Activated CD8-positive, alpha-beta memory T cell treated with anti-CD3 and anti-CD28 coated beads for 36 hours (primary cell): ENCODE results near the gene CREBBP. TPM values are rescaled to one million over a fixed set of nuclear protein-coding genes. Genes with fewer than 3 reads are reported as not detected.

Experiments
- CTCF ChIA-PET: fragments of 350-600 bp; sonication (Branson Sonifier 250); formaldehyde crosslinking; loops from one replicate; lab custom pipeline; 2021; ENCODE audit warnings: antibody characterized with exemption; lab: Charles Lee
- POLR2A ChIA-PET: fragments of 350-600 bp; sonication (Branson Sonifier 250); formaldehyde crosslinking; loops from one replicate; lab custom pipeline; 2021; ENCODE audit warnings: antibody characterized with exemption; lab: Charles Lee
- total RNA-seq, 2 experiments: library from RNA; stranded (reverse); gene quantifications; one replicate each; pipeline ENCODE4 v1.2.3, GENCODE V29; 2021

The CREBBP gene
- total RNA-seq, 2 experiments from 2014 or later, result 31.6 to 31.9 TPM

- CTCF ChIA-PET, result interaction anchor here (0.8 kb wide), 1 partner anchor 56 kb away, joined by 5 read pairs; no protein-coding TSS in a partner anchor
Measured at GRCh38 chr16:3836641-3837040, 43.9 kb downstream of the CREBBP start.

GRCh38 chr16:3835089-3835602, 45.4 kb downstream of the CREBBP start:
- ChIA-PET CTCF (no interaction called here), POLR2A (no interaction called here)

More at GRCh38 chr16:3836641-3837040, 43.9 kb downstream of the CREBBP start:
- POLR2A ChIA-PET, result no interaction called here

GRCh38 chr16:3832668-3833067, 47.8 kb downstream of the CREBBP start:
- ChIA-PET POLR2A (no interaction called here), CTCF (interaction anchor here (0.6 kb wide), 1 partner anchor 483 kb away, joined by 5 read pairs; no protein-coding TSS in a partner anchor)

- POLR2A ChIA-PET, result no interaction called here
- CTCF ChIA-PET, result no interaction called here
Measured at GRCh38 chr16:3830625-3831254, 49.8 kb downstream of the CREBBP start.

GRCh38 chr16:3829631-3830536, 50.6 kb downstream of the CREBBP start:
- POLR2A ChIA-PET, result no interaction called here
- CTCF ChIA-PET, result no interaction called here

GRCh38 chr16:3825940-3826339, 54.6 kb downstream of the CREBBP start:
- POLR2A ChIA-PET, result no interaction called here

GRCh38 chr16:3825103-3825502, 55.4 kb downstream of the CREBBP start:
- POLR2A ChIA-PET, result no interaction called here
- CTCF ChIA-PET, result no interaction called here

More at GRCh38 chr16:3825940-3826339, 54.6 kb downstream of the CREBBP start:
- CTCF ChIA-PET, result no interaction called here

GRCh38 chr16:3824121-3824795, 56.3 kb downstream of the CREBBP start:
- POLR2A ChIA-PET, result no interaction called here
- CTCF ChIA-PET, result interaction anchor here (1.1 to 1.3 kb wide), 2 partner anchors 14 to 449 kb away, joined by 3 to 4 read pairs; partner anchors contain the start of gene TFAP4

GRCh38 chr16:3823427-3823826, 57.1 kb downstream of the CREBBP start:
- ChIA-PET POLR2A (interaction anchor here (0.6 kb wide), 1 partner anchor 110 kb away, joined by 4 read pairs; no protein-coding TSS in a partner anchor), CTCF (interaction anchor here (1.1 to 1.3 kb wide), 2 partner anchors 14 to 450 kb away, joined by 3 to 4 read pairs; partner anchors contain the start of gene TFAP4)

- ChIA-PET POLR2A (interaction anchor here (0.6 kb wide), 1 partner anchor 54 kb away, joined by 13 read pairs; no protein-coding TSS in a partner anchor), CTCF (no interaction called here)
Measured at GRCh38 chr16:3822366-3823045, 58.0 kb downstream of the CREBBP start.

- CTCF ChIA-PET, result no interaction called here
- POLR2A ChIA-PET, result no interaction called here
Measured at GRCh38 chr16:3821184-3821583, 59.3 kb downstream of the CREBBP start.

GRCh38 chr16:3819746-3820724, 60.5 kb downstream of the CREBBP start:
- POLR2A ChIA-PET, result no interaction called here
- CTCF ChIA-PET, result no interaction called here

- POLR2A ChIA-PET, result no interaction called here
- CTCF ChIA-PET, result no interaction called here
Measured at GRCh38 chr16:3819175-3819527, 61.4 kb downstream of the CREBBP start.

- ChIA-PET CTCF (no interaction called here), POLR2A (no interaction called here)
Measured at GRCh38 chr16:3816326-3816725, 64.2 kb downstream of the CREBBP start.

GRCh38 chr16:3814755-3815154, 65.8 kb downstream of the CREBBP start:
- POLR2A ChIA-PET, result no interaction called here
- CTCF ChIA-PET, result no interaction called here

- POLR2A ChIA-PET, result no interaction called here
- CTCF ChIA-PET, result no interaction called here
Measured at GRCh38 chr16:3812469-3813172, 67.9 kb downstream of the CREBBP start.

GRCh38 chr16:3810818-3811217, 69.7 kb downstream of the CREBBP start:
- POLR2A ChIA-PET, result interaction anchor here (1.5 kb wide), 1 partner anchor 70 kb away, joined by 5 read pairs; the partner anchor contains the start of gene CREBBP
- CTCF ChIA-PET, result interaction anchor here (0.6 kb wide), 1 partner anchor 263 kb away, joined by 3 read pairs; no protein-coding TSS in a partner anchor
